Measurements from ENCODE around the gene ANKRD49.

DNA sequence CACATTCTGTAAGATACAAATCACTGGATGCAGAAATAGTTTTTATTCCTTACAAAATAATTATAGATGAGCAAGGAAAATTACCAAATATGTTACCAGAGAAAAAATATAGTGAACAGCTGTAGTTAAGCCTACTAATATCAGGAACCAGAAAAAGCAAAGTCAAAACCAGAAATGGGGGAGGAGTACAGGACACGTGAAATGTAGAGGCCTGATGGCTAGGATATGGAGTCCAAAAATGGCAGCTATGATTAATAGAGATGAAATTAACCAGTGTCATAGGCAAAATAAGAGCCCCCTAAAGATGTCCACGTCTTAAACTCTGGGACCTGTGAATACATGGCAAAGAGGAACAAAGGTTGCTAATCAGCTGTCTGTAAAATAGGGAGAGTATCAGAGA is 34.2 kb upstream of the ANKRD49 start:
- TF ChIP-seq POLR2A (IDR thresholded peaks at IDR 0.05) (no peak), POLR2AphosphoS5 (IDR thresholded peaks at IDR 0.05) (no peak), EP300 (IDR thresholded peaks at IDR 0.05) (no peak)
- TF ChIP-seq, protein P1, sequence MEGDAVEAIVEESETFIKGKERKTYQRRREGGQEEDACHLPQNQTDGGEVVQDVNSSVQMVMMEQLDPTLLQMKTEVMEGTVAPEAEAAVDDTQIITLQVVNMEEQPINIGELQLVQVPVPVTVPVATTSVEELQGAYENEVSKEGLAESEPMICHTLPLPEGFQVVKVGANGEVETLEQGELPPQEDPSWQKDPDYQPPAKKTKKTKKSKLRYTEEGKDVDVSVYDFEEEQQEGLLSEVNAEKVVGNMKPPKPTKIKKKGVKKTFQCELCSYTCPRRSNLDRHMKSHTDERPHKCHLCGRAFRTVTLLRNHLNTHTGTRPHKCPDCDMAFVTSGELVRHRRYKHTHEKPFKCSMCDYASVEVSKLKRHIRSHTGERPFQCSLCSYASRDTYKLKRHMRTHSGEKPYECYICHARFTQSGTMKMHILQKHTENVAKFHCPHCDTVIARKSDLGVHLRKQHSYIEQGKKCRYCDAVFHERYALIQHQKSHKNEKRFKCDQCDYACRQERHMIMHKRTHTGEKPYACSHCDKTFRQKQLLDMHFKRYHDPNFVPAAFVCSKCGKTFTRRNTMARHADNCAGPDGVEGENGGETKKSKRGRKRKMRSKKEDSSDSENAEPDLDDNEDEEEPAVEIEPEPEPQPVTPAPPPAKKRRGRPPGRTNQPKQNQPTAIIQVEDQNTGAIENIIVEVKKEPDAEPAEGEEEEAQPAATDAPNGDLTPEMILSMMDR (IDR thresholded peaks at IDR 0.05): no peak
